ENCODE results near the gene ZSCAN31. TPM values are rescaled to one million over a fixed set of nuclear protein-coding genes. Genes with fewer than 3 reads are reported as not detected.
"Not testable (repeated sequence)": the region's sequence is repeated elsewhere in the genome, so short reads cannot be mapped to it uniquely, and the experiment has no call there.

The ZSCAN31 gene
- 1.3 TPM for total RNA-seq

- peak within 1 kb of the TSS; percentile 91 for H3K4me3 ChIP-seq (ENCODE audit: low read length)
- peaks cover 8% of the 10 kb centered on the region for H3K9me3 ChIP-seq (ENCODE audit: low read depth, low read length)
- peaks cover 19% of the 10 kb centered on the region for H3K4me1 ChIP-seq (ENCODE audit: insufficient read depth, low read length)
- H3K27me3 ChIP-seq (ENCODE audit: insufficient read depth, low read length), result no peaks in the 10 kb centered on the region
Observed at GRCh38 chr6:28335564-28336283, at the start of gene ZSCAN31. Gene ZSCAN31, minus strand, starts transcription at chr6:28336148. Its CDS starts 6,465 bp downstream, at chr6:28329683.

- Histone ChIP-seq H3K27me3 (ENCODE audit: insufficient read depth, low read length) (no peaks in the 10 kb centered on the region), H3K4me3 (ENCODE audit: low read length) (no peak overlapping the region), H3K4me1 (ENCODE audit: insufficient read depth, low read length) (peaks cover 15% of the 10 kb centered on the region), H3K9me3 (ENCODE audit: low read depth, low read length) (no peaks in the 10 kb centered on the region)
Observed at GRCh38 chr6:28384143-28384533, 48.2 kb upstream of the ZSCAN31 start.

GRCh38 chr6:28383235-28384142 lies 47.5 kb upstream of the ZSCAN31 start:
- no peaks in the 10 kb centered on the region for H3K27me3 ChIP-seq (ENCODE audit: insufficient read depth, low read length)
- H3K4me3 ChIP-seq (ENCODE audit: low read length), result peak overlapping the region; percentile 33
- H3K4me1 ChIP-seq (ENCODE audit: insufficient read depth, low read length), result peaks cover 15% of the 10 kb centered on the region
- H3K9me3 ChIP-seq (ENCODE audit: low read depth, low read length), result peaks cover 5% of the 10 kb centered on the region

- Histone ChIP-seq H3K9me3 (ENCODE audit: low read depth, low read length) (peaks cover 8% of the 10 kb centered on the region), H3K4me1 (ENCODE audit: insufficient read depth, low read length) (peaks cover 15% of the 10 kb centered on the region), H3K4me3 (ENCODE audit: low read length) (no peak overlapping the region), H3K27me3 (ENCODE audit: insufficient read depth, low read length) (no peaks in the 10 kb centered on the region)
Observed at GRCh38 chr6:28380381-28380780, 44.4 kb upstream of the ZSCAN31 start.

- Histone ChIP-seq H3K27me3 (ENCODE audit: insufficient read depth, low read length) (no peaks in the 10 kb centered on the region), H3K4me3 (ENCODE audit: low read length) (no peak overlapping the region), H3K9me3 (ENCODE audit: low read depth, low read length) (peaks cover 8% of the 10 kb centered on the region), H3K4me1 (ENCODE audit: insufficient read depth, low read length) (peaks cover 13% of the 10 kb centered on the region)
Observed at GRCh38 chr6:28378644-28379043, 42.7 kb upstream of the ZSCAN31 start.

GRCh38 chr6:28377879-28378278 lies 41.9 kb upstream of the ZSCAN31 start:
- H3K9me3 ChIP-seq (ENCODE audit: low read depth, low read length), result peaks cover 8% of the 10 kb centered on the region
- no peak overlapping the region for H3K4me3 ChIP-seq (ENCODE audit: low read length)
- H3K4me1 ChIP-seq (ENCODE audit: insufficient read depth, low read length), result peaks cover 7% of the 10 kb centered on the region
- H3K27me3 ChIP-seq (ENCODE audit: insufficient read depth, low read length), result no peaks in the 10 kb centered on the region

- Histone ChIP-seq H3K4me1 (ENCODE audit: insufficient read depth, low read length) (no peaks in the 10 kb centered on the region), H3K4me3 (ENCODE audit: low read length) (no peak overlapping the region), H3K27me3 (ENCODE audit: insufficient read depth, low read length) (no peaks in the 10 kb centered on the region), H3K9me3 (ENCODE audit: low read depth, low read length) (peaks cover 8% of the 10 kb centered on the region)
Observed at GRCh38 chr6:28373925-28374324, 38.0 kb upstream of the ZSCAN31 start.

- no peak overlapping the region for H3K4me3 ChIP-seq (ENCODE audit: low read length)
- no peaks in the 10 kb centered on the region for H3K4me1 ChIP-seq (ENCODE audit: insufficient read depth, low read length)
- H3K27me3 ChIP-seq (ENCODE audit: insufficient read depth, low read length), result no peaks in the 10 kb centered on the region
- no peaks in the 10 kb centered on the region for H3K9me3 ChIP-seq (ENCODE audit: low read depth, low read length)
Observed at GRCh38 chr6:28371706-28372451, 35.9 kb upstream of the ZSCAN31 start.

- Histone ChIP-seq H3K9me3 (ENCODE audit: low read depth, low read length) (no peaks in the 10 kb centered on the region), H3K4me3 (ENCODE audit: low read length) (no peak overlapping the region), H3K27me3 (ENCODE audit: insufficient read depth, low read length) (no peaks in the 10 kb centered on the region), H3K4me1 (ENCODE audit: insufficient read depth, low read length) (no peaks in the 10 kb centered on the region)
Observed at GRCh38 chr6:28371280-28371679, 35.3 kb upstream of the ZSCAN31 start.

- no peaks in the 10 kb centered on the region for H3K27me3 ChIP-seq (ENCODE audit: insufficient read depth, low read length)
- H3K9me3 ChIP-seq (ENCODE audit: low read depth, low read length), result no peaks in the 10 kb centered on the region
- no peaks in the 10 kb centered on the region for H3K4me1 ChIP-seq (ENCODE audit: insufficient read depth, low read length)
- no peak overlapping the region for H3K4me3 ChIP-seq (ENCODE audit: low read length)
Observed at GRCh38 chr6:28370440-28370839, 34.5 kb upstream of the ZSCAN31 start.

- no peak overlapping the region for H3K4me3 ChIP-seq (ENCODE audit: low read length)
- H3K9me3 ChIP-seq (ENCODE audit: low read depth, low read length), result no peaks in the 10 kb centered on the region
- no peaks in the 10 kb centered on the region for H3K27me3 ChIP-seq (ENCODE audit: insufficient read depth, low read length)
- H3K4me1 ChIP-seq (ENCODE audit: insufficient read depth, low read length), result no peaks in the 10 kb centered on the region
Observed at GRCh38 chr6:28369463-28369862, 33.5 kb upstream of the ZSCAN31 start.

GRCh38 chr6:28368522-28368921 lies 32.6 kb upstream of the ZSCAN31 start:
- no peak overlapping the region for H3K4me3 ChIP-seq (ENCODE audit: low read length)
- no peaks in the 10 kb centered on the region for H3K9me3 ChIP-seq (ENCODE audit: low read depth, low read length)
- no peaks in the 10 kb centered on the region for H3K4me1 ChIP-seq (ENCODE audit: insufficient read depth, low read length)
- H3K27me3 ChIP-seq (ENCODE audit: insufficient read depth, low read length), result no peaks in the 10 kb centered on the region

GRCh38 chr6:28365590-28365989 lies 29.6 kb upstream of the ZSCAN31 start:
- not testable (repeated sequence) for H3K9me3 ChIP-seq (ENCODE audit: low read depth, low read length); H3K4me1 ChIP-seq (ENCODE audit: insufficient read depth, low read length); H3K4me3 ChIP-seq (ENCODE audit: low read length); H3K27me3 ChIP-seq (ENCODE audit: insufficient read depth, low read length)

GRCh38 chr6:28360961-28361360 lies 25.0 kb upstream of the ZSCAN31 start:
- H3K4me3 ChIP-seq (ENCODE audit: low read length), result no peak overlapping the region
- H3K27me3 ChIP-seq (ENCODE audit: insufficient read depth, low read length), result no peaks in the 10 kb centered on the region
- no peaks in the 10 kb centered on the region for H3K9me3 ChIP-seq (ENCODE audit: low read depth, low read length)
- peaks cover 12% of the 10 kb centered on the region for H3K4me1 ChIP-seq (ENCODE audit: insufficient read depth, low read length)

- H3K9me3 ChIP-seq (ENCODE audit: low read depth, low read length); H3K27me3 ChIP-seq (ENCODE audit: insufficient read depth, low read length); H3K4me3 ChIP-seq (ENCODE audit: low read length): not testable (repeated sequence)
- peaks cover 22% of the 10 kb centered on the region for H3K4me1 ChIP-seq (ENCODE audit: insufficient read depth, low read length)
Observed at GRCh38 chr6:28359562-28359961, 23.6 kb upstream of the ZSCAN31 start.

All from mononuclear cell (primary cell).